HG02588 (cell line): ENCODE data around the gene ORM1.
"Not testable (repeated sequence)": the region's sequence is repeated elsewhere in the genome, so short reads cannot be mapped to it uniquely, and the experiment has no call there.

Experiments used
- ATAC-seq: cut with Tn5 transposase; IDR thresholded peaks from one replicate; pipeline ENCODE4 v1.9.1; 2021; ENCODE audit warnings: mild to moderate bottlenecking, moderate library complexity; ENCODE audit not compliant: unreplicated experiment

Gene ORM1

GRCh38 chr9:114304416-114305188 is 18.3 kb upstream of the ORM1 start:
- no peak for ATAC-seq

DNA sequence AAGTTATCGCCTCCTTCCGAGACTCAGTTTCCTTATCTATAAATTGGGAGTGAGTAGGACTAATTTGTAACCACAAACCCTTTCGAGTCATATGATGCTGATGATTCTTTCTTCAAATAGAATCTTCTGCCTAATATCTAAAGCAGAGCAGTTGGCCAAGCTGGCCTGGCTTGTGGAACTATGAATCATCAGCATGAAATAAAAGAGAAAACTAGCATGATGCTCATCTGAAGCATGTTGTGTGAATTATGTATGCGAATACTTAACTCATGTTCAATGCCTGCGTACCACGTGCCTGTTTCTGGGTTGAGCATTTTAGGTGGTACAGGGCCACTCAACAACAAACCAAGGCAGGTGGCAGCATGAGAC is 15.0 kb upstream of the ORM1 start:
- ATAC-seq: no peak

DNA sequence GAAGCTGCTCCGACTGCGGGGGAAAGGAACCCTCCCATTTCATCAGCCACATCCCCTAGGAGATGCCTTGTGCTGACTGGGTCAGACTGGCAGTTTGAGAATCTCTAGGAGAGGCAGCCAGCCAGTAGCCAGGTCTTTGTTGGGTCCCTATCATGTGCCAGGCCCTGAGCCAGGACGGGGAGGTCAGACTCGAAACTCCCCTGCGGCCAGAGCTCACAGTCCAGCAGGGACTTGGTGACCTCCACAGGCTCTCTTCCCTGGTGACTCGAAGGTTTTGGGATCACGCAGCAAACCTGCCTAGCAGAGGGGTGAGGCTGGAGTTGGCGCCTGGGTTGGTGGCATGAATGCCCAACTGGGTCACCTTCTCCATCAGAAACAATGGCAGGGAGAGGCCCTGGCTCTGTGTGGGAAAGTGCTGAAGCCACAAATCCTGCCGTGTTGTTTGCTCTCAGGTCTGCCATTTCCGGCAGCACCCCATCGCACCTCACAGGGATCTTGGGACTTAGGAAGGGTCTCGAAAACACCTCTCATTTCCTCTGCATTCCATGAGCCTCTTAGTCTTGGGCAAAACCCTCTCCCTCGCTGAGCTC is 14.4 kb upstream of the ORM1 start:
- ATAC-seq: no peak

- no peak for ATAC-seq
Observed at GRCh38 chr9:114309096-114309495, 13.8 kb upstream of the ORM1 start.

- ATAC-seq: no peak
Observed at GRCh38 chr9:114310471-114311450, 12.1 kb upstream of the ORM1 start.

DNA sequence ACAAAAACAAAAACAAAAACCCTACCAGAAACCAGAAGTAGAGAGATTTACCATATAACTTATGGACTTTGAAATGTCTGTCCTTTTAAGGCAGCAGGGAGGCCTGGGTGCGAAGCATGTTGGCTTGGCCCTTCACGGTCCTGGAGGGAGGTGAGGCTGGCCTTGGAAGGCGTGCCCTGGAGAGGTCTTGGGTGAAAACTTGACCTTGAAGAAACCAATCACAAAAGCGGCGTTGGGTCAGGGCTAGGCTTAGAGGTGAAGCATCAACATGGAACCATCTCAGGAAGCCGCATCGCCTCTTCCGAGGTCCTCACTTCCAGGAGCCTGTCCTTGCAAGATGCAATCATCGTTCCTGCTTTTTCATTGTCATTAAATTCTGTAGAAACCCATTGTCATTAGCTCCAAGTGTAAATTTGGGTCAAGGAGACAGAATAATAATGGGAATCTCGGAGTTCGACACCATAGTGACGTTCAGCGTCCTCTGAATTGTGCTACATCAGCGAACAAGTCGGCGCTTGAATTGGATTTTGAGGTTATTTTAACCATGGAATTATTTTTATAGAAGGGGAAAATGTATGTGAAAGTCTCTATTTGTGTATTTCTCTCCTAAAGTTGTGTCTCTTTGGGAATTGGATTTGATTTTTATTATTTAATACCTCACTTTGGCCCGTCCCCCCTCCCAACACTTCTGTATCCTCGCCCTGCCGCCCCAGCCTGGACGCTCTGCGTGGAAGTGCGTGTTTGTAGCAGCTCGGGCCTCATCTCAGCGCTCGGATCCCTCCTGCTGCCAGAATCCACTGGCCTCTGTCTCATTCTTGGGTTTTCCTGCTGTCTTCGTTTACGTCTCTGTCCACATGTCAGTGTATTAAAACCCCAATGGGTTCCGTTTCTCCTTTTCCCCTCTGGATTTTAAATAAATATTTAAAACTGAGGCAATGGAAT is 11.1 kb upstream of the ORM1 start:
- ATAC-seq: no peak

DNA sequence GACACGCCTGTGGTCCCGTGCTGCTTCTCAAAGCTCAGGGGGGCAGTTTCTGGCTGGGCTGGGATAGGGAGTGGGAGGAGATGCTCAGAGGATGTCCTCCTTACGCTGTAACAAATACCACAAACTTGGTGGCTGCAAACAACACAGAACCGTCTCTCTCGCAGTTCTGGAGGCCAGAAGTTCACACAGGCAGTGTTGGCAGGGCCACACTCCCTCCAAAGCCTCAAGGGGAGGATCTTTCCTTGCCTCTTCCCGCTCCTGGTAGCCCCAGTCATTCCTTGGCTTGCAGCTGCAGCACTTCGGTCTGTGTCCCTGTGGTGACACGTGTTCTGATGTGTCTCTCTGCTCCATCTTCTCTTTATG is 10.4 kb upstream of the ORM1 start:
- ATAC-seq: no peak

DNA sequence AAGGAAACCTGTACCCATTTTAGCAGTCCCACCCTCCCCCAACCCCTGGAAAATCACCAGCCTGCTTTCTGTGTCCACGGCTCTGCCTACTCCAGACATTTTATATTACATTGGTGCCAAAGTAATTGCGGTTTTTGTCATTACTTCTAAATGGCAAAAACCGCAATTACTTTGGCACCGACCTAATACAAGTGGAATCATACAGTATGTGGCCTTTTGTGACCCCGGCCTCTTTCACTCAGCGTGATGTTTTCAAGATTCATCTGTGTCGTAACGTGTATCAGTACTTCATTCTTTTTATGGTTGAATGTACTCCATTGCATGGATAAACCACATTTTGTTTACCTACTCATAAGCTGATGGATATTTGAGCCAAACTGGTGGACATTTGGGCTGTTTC is 9.7 kb upstream of the ORM1 start:
- ATAC-seq: no peak

DNA sequence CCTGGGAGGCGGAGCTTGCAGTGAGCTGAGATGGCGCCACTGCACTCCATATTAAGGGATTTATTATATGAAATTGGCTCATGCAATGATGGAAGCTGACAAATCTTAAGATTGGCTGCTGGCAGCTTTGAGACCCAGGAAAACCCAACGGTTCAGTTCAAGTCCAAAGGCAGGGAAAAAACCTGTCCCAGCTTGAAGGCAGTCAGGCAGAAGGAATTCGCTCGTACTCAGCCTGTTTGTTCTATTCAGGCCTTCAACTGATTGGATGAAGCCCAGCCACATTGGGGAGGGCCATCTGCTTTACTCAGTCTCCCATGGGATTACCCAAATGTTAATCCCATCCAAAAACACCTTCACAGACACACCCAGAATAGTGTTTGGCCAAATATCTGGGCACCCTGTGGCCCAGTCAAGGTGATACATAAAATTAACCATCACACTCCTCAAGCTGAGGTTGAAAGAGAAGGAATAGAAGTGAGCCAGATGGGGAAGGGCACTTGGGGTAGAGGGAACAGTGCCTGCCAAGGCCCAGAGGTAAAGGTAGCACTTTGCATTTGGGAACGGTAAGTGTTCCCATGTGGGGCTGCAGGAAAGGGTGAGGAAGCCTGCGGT is 8.5 kb upstream of the ORM1 start:
- no peak for ATAC-seq

GRCh38 chr9:114314881-114315722 is 7.8 kb upstream of the ORM1 start:
- no peak for ATAC-seq

GRCh38 chr9:114315723-114316363 is 7.1 kb upstream of the ORM1 start:
- ATAC-seq: no peak

- ATAC-seq: no peak
Observed at GRCh38 chr9:114316605-114317230, 6.2 kb upstream of the ORM1 start.

- no peak for ATAC-seq
Observed at GRCh38 chr9:114317665-114318357, 5.1 kb upstream of the ORM1 start.

DNA sequence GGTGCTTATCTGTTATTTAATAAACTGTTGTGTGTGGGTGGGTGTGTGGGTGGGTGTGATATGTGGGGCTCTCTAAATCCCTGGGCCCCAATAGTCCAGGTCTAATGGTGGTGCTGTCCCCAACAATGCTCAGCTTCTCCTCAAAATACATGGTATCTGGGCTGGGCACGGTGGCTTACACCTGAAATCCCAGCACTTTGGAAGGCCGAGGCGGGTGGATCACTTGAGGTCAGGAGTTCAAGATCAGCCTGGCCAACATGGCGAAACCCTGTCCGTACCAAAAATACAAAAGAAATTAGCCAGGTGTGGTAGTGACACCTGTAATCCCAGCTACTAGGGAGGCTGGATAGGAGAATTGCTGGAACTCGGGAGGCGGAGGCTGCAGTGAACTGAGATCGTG is 4.5 kb upstream of the ORM1 start:
- no peak for ATAC-seq

DNA sequence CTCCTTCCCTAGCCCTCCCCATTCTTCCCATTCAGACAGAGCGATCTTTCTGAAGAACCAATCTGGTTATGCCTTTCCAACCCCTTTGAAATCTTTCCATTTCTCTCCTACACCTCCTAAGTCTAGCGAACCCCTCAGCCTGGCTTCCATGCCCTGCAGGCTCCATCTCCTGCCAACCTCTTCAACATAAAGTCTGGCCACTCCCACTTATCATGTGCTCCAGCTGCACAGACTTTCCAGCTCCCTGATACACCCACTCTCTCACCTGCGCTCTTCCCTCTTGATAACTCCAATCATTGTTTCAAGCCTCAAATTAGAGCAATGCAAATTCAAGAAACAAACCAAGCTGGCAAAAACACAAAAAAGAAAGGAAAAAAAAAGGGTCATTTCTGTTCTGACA is 3.8 kb upstream of the ORM1 start:
- ATAC-seq: no peak

DNA sequence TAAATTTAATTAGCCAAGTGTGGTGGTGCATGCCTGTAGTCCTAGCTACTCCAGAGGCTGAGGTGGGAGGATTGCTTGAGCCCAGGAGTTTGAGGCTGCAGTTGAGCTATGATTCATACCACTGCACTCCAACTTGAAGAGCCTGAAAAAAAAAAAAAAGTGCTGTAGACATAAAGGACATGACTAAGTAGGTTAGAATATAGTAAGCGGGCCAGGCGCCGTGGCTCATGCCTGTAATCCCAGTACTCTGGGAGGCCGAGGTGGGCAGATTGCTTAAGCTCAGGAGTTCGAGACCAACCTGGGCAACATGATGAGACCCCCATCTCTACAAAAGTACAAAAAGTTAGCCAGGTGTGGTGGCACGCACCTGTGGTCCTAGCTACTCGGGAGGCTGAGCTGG is 2.2 kb upstream of the ORM1 start:
- not testable (repeated sequence) for ATAC-seq

- ATAC-seq: no peak
Observed at GRCh38 chr9:114321759-114322158, 1.1 kb upstream of the ORM1 start.
